ENCODE data around the gene APOBEC3G. TPM values are rescaled to one million over a fixed set of nuclear protein-coding genes. Genes with fewer than 3 reads are reported as not detected.

Gene APOBEC3G
- total and polyA plus RNA-seq, 2 of the 13 experiments (the other 11 are each of a cell fraction or from before 2014, with no cell fraction given): 3.2 to 4.1 TPM

GRCh38 chr22:39090426-39091064, 13.5 kb downstream of the APOBEC3G start (continued):
- no peak for TF ChIP-seq ZNF414 (CRISPR knock-in tag; IDR thresholded peaks at IDR 0.05)
- TF ChIP-seq ZBTB8A (CRISPR knock-in tag; IDR thresholded peaks at IDR 0.05; ENCODE audit: borderline replicate concordance, low read depth): no peak
- TF ChIP-seq GTF3A (CRISPR knock-in tag; conservative IDR thresholded peaks at IDR 0.05): no peak
- TF ChIP-seq NFATC3 (CRISPR knock-in tag; IDR thresholded peaks at IDR 0.05): no peak
- no peak for TF ChIP-seq RELA (CRISPR knock-in tag; IDR thresholded peaks at IDR 0.05)
- TF ChIP-seq ZSCAN29 (CRISPR knock-in tag; conservative IDR thresholded peaks at IDR 0.05): no peak

- H3K9ac ChIP-seq (ENCODE audit: insufficient read depth, low read depth, low read length): no peak overlapping the region
- no peak for TF ChIP-seq TCF7 (IDR thresholded peaks at IDR 0.05; ENCODE audit: low read depth)
- TF ChIP-seq ELK4 (CRISPR knock-in tag; IDR thresholded peaks at IDR 0.05; ENCODE audit: borderline replicate concordance): no peak
- no peak for TF ChIP-seq SPEN (CRISPR knock-in tag; IDR thresholded peaks at IDR 0.05; ENCODE audit: low read depth)
- TF ChIP-seq ZNF577 (CRISPR knock-in tag; IDR thresholded peaks at IDR 0.05; ENCODE audit: borderline replicate concordance, low read depth): no peak
- TF ChIP-seq ZSCAN29 (CRISPR knock-in tag; conservative IDR thresholded peaks at IDR 0.05): no peak
- no peak for TF ChIP-seq NR2F6 (IDR thresholded peaks at IDR 0.05)
- no peak for TF ChIP-seq NR2F6 (CRISPR knock-in tag; IDR thresholded peaks at IDR 0.05)
- TF ChIP-seq SYNCRIP (IDR thresholded peaks at IDR 0.05; ENCODE audit: insufficient read depth, low read depth, low read length): no peak
- H3K27me3 ChIP-seq (ENCODE audit: control insufficient read depth in 1 of 2, insufficient read depth in 2 of 2, low read length in 2 of 2): peaks cover 12 to 57% of the 10 kb centered on the region in 2 experiments; a peak in 4 of 5 replicates
- in situ Hi-C loops (cut with HindIII; ENCODE audit: extremely low pct_ligation_motif_present, low pct_unique_long_range_greater_than_20kb): no loop called here
- POLR2A ChIA-PET: no interaction called here
- H2AFZ ChIP-seq (ENCODE audit: low read length): no peak overlapping the region
- no peaks in the 10 kb centered on the region for H3K79me2 ChIP-seq (ENCODE audit: insufficient read depth, low read length)
- CTCF ChIA-PET (ENCODE audit: low intra/inter-chr PET ratio, low total read pairs): no interaction called here
- H4K20me1 ChIP-seq (ENCODE audit: insufficient read depth, low read length): no peaks in the 10 kb centered on the region
- H3K9me3 ChIP-seq (ENCODE audit: low read length): no peaks in the 10 kb centered on the region
- H3K27ac ChIP-seq (ENCODE audit: extremely low read length, insufficient read depth, low read length): no peak overlapping the region
- no peak overlapping the region for H3K4me3 ChIP-seq (replicated peaks in 1 of 3; ENCODE audit: insufficient read depth in 1 of 3, low read depth in 2 of 3, low read length in 3 of 3)
- no TSS peak for BruUV-seq (replicated peaks)
- WGBS (ENCODE audit: low lambda C conversion rate): 57% methylated on average over 14 of the region's 23 CpGs
- DNase-seq (ENCODE audit: low spot score): no peak
- H3K4me1 ChIP-seq (ENCODE audit: insufficient read depth, low read length): peaks cover 6% of the 10 kb centered on the region
- no peak for FAIRE-seq
- H3K4me2 ChIP-seq (ENCODE audit: low read depth, low read length): no peak overlapping the region
- no peaks in the 10 kb centered on the region for H3K36me3 ChIP-seq (replicated peaks in 1 of 2; ENCODE audit: control insufficient read depth in 1 of 2, insufficient read depth in 2 of 2, low read length in 2 of 2)
- intact Hi-C loops (cut with micrococcal nuclease; ENCODE audit: unreplicated experiment): no loop called here
- ATAC-seq: no peak
Measured at GRCh38 chr22:39091126-39092081, 14.3 kb downstream of the APOBEC3G start.

Data from HepG2 (cell line).